ENCODE data around the gene SLC27A1.

The SLC27A1 gene

GRCh38 chr19:17511724-17512573 lies 41.6 kb downstream of the SLC27A1 start (continued):
- TF ChIP-seq KLF17 (tag by site-specific recombination; IDR thresholded peaks at IDR 0.05) = peak; percentile 49
- TF ChIP-seq, protein P1, sequence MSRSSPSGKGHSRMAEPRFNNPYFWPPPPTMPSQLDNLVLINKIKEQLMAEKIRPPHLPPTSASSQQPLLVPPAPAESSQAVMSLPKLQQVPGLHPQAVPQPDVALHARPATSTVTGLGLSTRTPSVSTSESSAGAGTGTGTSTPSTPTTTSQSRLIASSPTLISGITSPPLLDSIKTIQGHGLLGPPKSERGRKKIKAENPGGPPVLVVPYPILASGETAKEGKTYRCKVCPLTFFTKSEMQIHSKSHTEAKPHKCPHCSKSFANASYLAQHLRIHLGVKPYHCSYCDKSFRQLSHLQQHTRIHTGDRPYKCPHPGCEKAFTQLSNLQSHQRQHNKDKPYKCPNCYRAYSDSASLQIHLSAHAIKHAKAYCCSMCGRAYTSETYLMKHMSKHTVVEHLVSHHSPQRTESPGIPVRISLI (tag by site-specific recombination; IDR thresholded peaks at IDR 0.05) = no peak
- no peak for TF ChIP-seq ZNF654 (tag by site-specific recombination; IDR thresholded peaks at IDR 0.05; ENCODE audit: low read depth)
- TF ChIP-seq GFI1B (tag by site-specific recombination; IDR thresholded peaks at IDR 0.05) = no peak
- TF ChIP-seq AEBP2 (tag by site-specific recombination; IDR thresholded peaks at IDR 0.05; ENCODE audit: borderline replicate concordance) = no peak
- no peak for TF ChIP-seq ZNF157 (tag by site-specific recombination; IDR thresholded peaks at IDR 0.05)
- TF ChIP-seq, protein P2, sequence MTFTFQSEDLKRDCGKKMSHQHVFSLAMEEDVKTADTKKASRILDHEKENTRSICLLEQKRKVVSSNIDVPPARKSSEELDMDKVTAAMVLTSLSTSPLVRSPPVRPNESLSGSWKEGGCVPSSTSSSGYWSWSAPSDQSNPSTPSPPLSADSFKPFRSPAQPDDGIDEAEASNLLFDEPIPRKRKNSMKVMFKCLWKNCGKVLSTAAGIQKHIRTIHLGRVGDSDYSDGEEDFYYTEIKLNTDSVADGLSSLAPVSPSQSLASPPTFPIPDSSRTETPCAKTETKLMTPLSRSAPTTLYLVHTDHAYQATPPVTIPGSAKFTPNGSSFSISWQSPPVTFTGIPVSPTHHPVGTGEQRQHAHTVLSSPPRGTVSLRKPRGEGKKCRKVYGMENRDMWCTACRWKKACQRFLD (tag by site-specific recombination; IDR thresholded peaks at IDR 0.05) = no peak
- TF ChIP-seq, protein P3, sequence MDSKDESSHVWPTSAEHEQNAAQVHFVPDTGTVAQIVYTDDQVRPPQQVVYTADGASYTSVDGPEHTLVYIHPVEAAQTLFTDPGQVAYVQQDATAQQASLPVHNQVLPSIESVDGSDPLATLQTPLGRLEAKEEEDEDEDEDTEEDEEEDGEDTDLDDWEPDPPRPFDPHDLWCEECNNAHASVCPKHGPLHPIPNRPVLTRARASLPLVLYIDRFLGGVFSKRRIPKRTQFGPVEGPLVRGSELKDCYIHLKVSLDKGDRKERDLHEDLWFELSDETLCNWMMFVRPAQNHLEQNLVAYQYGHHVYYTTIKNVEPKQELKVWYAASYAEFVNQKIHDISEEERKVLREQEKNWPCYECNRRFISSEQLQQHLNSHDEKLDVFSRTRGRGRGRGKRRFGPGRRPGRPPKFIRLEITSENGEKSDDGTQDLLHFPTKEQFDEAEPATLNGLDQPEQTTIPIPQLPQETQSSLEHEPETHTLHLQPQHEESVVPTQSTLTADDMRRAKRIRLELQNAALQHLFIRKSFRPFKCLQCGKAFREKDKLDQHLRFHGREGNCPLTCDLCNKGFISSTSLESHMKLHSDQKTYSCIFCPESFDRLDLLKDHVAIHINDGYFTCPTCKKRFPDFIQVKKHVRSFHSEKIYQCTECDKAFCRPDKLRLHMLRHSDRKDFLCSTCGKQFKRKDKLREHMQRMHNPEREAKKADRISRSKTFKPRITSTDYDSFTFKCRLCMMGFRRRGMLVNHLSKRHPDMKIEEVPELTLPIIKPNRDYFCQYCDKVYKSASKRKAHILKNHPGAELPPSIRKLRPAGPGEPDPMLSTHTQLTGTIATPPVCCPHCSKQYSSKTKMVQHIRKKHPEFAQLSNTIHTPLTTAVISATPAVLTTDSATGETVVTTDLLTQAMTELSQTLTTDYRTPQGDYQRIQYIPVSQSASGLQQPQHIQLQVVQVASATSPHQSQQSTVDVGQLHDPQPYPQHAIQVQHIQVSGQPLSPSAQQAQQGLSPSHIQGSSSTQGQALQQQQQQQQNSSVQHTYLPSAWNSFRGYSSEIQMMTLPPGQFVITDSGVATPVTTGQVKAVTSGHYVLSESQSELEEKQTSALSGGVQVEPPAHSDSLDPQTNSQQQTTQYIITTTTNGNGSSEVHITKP (tag by site-specific recombination; IDR thresholded peaks at IDR 0.05) = peak; percentile 35; the same call in 1 of the 2 replicates
- no peak for TF ChIP-seq MZF1 (tag by site-specific recombination; IDR thresholded peaks at IDR 0.05; ENCODE audit: borderline replicate concordance)
- no peak for TF ChIP-seq ZNF23 (tag by site-specific recombination; IDR thresholded peaks at IDR 0.05; ENCODE audit: borderline replicate concordance)
- TF ChIP-seq MEIS1 (CRISPR knock-in tag; IDR thresholded peaks at IDR 0.05; ENCODE audit: borderline replicate concordance) = no peak
- TF ChIP-seq ZNF174 (tag by site-specific recombination; IDR thresholded peaks at IDR 0.05) = no peak
- TF ChIP-seq ZNF548 (tag by site-specific recombination; IDR thresholded peaks at IDR 0.05) = no peak
- TF ChIP-seq ZNF341 (tag by site-specific recombination; IDR thresholded peaks at IDR 0.05; ENCODE audit: low read depth) = no peak
- no peak for TF ChIP-seq TCF7L2 (IDR thresholded peaks at IDR 0.05; ENCODE audit: borderline replicate concordance, low read depth, low read length)
- TF ChIP-seq, protein P4, sequence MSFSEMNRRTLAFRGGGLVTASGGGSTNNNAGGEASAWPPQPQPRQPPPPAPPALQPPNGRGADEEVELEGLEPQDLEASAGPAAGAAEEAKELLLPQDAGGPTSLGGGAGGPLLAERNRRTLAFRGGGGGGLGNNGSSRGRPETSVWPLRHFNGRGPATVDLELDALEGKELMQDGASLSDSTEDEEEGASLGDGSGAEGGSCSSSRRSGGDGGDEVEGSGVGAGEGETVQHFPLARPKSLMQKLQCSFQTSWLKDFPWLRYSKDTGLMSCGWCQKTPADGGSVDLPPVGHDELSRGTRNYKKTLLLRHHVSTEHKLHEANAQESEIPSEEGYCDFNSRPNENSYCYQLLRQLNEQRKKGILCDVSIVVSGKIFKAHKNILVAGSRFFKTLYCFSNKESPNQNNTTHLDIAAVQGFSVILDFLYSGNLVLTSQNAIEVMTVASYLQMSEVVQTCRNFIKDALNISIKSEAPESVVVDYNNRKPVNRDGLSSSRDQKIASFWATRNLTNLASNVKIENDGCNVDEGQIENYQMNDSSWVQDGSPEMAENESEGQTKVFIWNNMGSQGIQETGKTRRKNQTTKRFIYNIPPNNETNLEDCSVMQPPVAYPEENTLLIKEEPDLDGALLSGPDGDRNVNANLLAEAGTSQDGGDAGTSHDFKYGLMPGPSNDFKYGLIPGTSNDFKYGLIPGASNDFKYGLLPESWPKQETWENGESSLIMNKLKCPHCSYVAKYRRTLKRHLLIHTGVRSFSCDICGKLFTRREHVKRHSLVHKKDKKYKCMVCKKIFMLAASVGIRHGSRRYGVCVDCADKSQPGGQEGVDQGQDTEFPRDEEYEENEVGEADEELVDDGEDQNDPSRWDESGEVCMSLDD (tag by site-specific recombination; IDR thresholded peaks at IDR 0.05) = peak; percentile 70
- TF ChIP-seq ZIC2 (tag by site-specific recombination; IDR thresholded peaks at IDR 0.05) = peak; percentile 79
- TF ChIP-seq ZSCAN4 (tag by site-specific recombination; IDR thresholded peaks at IDR 0.05) = no peak
- TF ChIP-seq ZNF670 (tag by site-specific recombination; IDR thresholded peaks at IDR 0.05; ENCODE audit: low read depth) = no peak
- no peak for TF ChIP-seq ZFP3 (tag by site-specific recombination; IDR thresholded peaks at IDR 0.05; ENCODE audit: low read depth)
- peak; percentile 65; the same call in 1 of the 2 replicates for TF ChIP-seq ZNF777 (tag by site-specific recombination; IDR thresholded peaks at IDR 0.05; ENCODE audit: borderline replicate concordance)
- TF ChIP-seq GLI2 (tag by site-specific recombination; IDR thresholded peaks at IDR 0.05; ENCODE audit: borderline replicate concordance, low read depth) = no peak
- TF ChIP-seq ZNF223 (tag by site-specific recombination; IDR thresholded peaks at IDR 0.05) = peak; percentile 96
